OCI-LY3 (cell line): ENCODE data around the gene CHRM1.

ENCODE experiments used
- H2AFZ ChIP-seq: fragments of 200-600, 300-600 bp; shearing (Covaris generic); 2 replicates; pipeline ENCODE4 v1.6.0; 2014; ENCODE audit warnings: antibody characterized with exemption, low read depth, low read length
- H3K27ac ChIP-seq: fragments of 200-600, 300-600 bp; sonication (generic); 2 replicates; pipeline ENCODE4 v1.5.1; 2014; ENCODE audit warnings: mild to moderate bottlenecking, low read length, moderate library complexity, mixed read lengths
- H3K27me3 ChIP-seq: fragments of 200-600, 300-600 bp; sonication (generic); 2 replicates; pipeline ENCODE4 v1.6.1; 2014; ENCODE audit warnings: low read depth, low read length, mixed read lengths
- H3K36me3 ChIP-seq: fragments of 200-600, 300-600 bp; sonication (generic); replicated peaks from 2 replicates; pipeline ENCODE3; 2014; ENCODE audit warnings: low read depth, low read length, mixed read lengths
- H3K4me1 ChIP-seq: fragments of 300-600, 200-600 bp; sonication (generic); 2 replicates; pipeline ENCODE4 v1.6.1; 2014; ENCODE audit warnings: low read length, mixed read lengths
- H3K4me2 ChIP-seq: fragments of 200-600, 300-600 bp; sonication (generic); 2 replicates; pipeline ENCODE4 v1.6.1; 2014; ENCODE audit warnings: low read length, mixed read lengths
- H3K4me3 ChIP-seq: fragments of 300-600, 200-600 bp; sonication (generic); 2 replicates; pipeline ENCODE4 v1.5.1; 2014; ENCODE audit warnings: antibody characterized with exemption, mild to moderate bottlenecking, low read length, moderate library complexity
- H3K79me2 ChIP-seq: fragments of 300-600, 200-600 bp; shearing (Covaris generic); 2 replicates; pipeline ENCODE4 v1.6.1; 2014; ENCODE audit warnings: mild to moderate bottlenecking, low read length, mixed read lengths
- H3K9ac ChIP-seq: fragments of 300-600, 200-600 bp; shearing (Covaris generic); 2 replicates; pipeline ENCODE4 v1.6.0; 2014; ENCODE audit warnings: mild to moderate bottlenecking, low read length, moderate library complexity
- H3K9me3 ChIP-seq: fragments of 200-600, 300-600 bp; shearing (Covaris generic); 2 replicates; pipeline ENCODE4 v1.6.1; 2014; ENCODE audit warnings: low read length, mixed read lengths; ENCODE audit not compliant: insufficient read depth
- H4K20me1 ChIP-seq: fragments of 200-600, 300-600 bp; sonication (generic); 2 replicates; pipeline ENCODE4 v1.6.1; 2016; ENCODE audit warnings: low read length, mixed read lengths; ENCODE audit not compliant: insufficient read depth
- EZH2phosphoT487 ChIP-seq: fragments of 200-600 bp; shearing (Covaris generic); IDR thresholded peaks from 2 replicates; pipeline ENCODE4 v1.6.1; 2018; ENCODE audit warnings: antibody characterized with exemption, mixed run types, low read depth
- TF ChIP-seq, protein P1 (sequence below): fragments of 200-600, 300-600 bp; sonication (generic); IDR thresholded peaks from 2 replicates; pipeline ENCODE4 v1.5.1; 2014; ENCODE audit warnings: antibody characterized with exemption, low read length, low read depth

Gene CHRM1

DNA sequence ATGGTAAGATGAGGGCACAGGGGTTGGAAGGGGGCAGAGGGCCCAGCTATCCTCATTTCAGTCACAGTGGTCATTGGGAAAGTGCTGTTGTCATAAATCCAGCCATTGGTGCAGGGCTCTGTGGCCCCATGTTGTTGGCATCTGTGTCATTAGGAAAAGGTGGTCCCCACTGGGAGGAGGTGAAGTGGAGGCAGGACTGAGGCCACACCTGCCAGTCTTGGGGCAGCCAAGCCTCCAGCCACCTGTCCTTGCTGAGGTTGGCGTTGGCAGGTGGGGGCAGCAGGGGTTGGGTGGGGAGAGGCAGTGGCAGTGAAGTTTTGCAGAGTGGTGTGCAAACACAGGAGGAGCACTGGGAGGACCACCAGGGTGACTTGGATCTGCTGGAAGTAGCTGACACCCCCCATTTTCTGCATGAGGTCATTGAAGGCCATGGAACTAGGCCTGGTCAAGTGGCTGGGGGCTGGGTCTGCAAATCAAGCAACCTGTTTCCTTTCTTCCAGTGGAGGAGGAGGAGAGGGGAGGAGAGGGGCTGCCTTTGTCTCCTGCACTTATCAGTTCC is 38.3 kb upstream of the CHRM1 start:
- no peaks in the 10 kb centered on the region for H4K20me1 ChIP-seq
- no peaks in the 10 kb centered on the region for H3K79me2 ChIP-seq
- H3K4me3 ChIP-seq, result no peak overlapping the region
- H3K27me3 ChIP-seq, result no peaks in the 10 kb centered on the region; the same call in 1 of the 2 replicates
- H3K27ac ChIP-seq, result no peak overlapping the region
- no peak for TF ChIP-seq EZH2phosphoT487
- TF ChIP-seq, protein P1, sequence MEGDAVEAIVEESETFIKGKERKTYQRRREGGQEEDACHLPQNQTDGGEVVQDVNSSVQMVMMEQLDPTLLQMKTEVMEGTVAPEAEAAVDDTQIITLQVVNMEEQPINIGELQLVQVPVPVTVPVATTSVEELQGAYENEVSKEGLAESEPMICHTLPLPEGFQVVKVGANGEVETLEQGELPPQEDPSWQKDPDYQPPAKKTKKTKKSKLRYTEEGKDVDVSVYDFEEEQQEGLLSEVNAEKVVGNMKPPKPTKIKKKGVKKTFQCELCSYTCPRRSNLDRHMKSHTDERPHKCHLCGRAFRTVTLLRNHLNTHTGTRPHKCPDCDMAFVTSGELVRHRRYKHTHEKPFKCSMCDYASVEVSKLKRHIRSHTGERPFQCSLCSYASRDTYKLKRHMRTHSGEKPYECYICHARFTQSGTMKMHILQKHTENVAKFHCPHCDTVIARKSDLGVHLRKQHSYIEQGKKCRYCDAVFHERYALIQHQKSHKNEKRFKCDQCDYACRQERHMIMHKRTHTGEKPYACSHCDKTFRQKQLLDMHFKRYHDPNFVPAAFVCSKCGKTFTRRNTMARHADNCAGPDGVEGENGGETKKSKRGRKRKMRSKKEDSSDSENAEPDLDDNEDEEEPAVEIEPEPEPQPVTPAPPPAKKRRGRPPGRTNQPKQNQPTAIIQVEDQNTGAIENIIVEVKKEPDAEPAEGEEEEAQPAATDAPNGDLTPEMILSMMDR, result no peak
- H3K9ac ChIP-seq, result no peak overlapping the region
- H2AFZ ChIP-seq, result no peak overlapping the region
- no peaks in the 10 kb centered on the region for H3K36me3 ChIP-seq
- H3K4me1 ChIP-seq, result no peaks in the 10 kb centered on the region
- no peaks in the 10 kb centered on the region for H3K9me3 ChIP-seq
- H3K4me2 ChIP-seq, result no peak overlapping the region

DNA sequence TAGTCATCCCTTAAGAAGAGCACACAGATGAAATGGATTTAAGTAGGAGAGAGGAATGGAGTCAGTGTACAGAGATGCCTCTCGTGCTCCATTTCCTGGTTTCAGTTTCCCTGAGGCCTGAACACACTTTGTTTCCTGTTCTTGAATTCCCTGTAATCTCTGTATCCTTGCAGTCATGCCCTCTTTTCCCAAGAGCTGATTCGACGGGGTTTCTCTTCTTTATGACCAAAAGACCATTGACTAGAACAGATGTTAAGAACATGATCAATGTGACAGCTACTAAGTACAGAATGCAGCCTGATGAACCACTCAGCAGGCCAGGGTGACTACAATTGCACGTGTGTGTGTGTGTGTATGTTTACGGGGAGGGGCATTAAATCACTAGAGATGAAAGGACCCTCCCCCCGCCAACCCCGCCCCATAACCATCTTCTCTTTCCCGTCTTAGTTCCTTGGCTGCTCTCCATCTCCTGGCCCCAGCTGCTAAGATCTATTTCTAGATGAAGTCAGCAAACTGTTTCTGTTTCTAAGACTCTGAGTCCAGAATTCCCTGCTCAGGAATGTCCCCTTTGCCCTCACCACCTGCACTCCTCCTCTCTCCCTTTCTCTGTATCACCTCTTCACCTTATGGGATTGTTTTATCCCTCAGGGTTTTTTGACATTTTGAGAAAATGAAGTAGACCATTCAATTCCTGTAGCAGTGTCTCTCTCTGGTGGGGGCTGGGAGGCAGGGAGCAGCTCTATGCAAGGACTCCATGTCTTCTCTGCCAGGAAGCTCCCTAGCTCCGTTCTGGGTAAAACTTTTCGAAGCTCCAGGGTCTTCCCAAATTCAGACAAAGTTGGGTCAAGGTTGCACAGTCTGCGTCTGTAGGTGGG is 37.6 kb upstream of the CHRM1 start:
- Histone ChIP-seq H3K79me2 (no peaks in the 10 kb centered on the region), H2AFZ (no peak overlapping the region), H3K27me3 (no peaks in the 10 kb centered on the region; the same call in 1 of the 2 replicates), H3K27ac (no peak overlapping the region), H3K4me2 (no peak overlapping the region), H3K9ac (no peak overlapping the region), H3K4me1 (no peaks in the 10 kb centered on the region), H3K36me3 (no peaks in the 10 kb centered on the region), H3K9me3 (no peaks in the 10 kb centered on the region), H3K4me3 (no peak overlapping the region), H4K20me1 (no peaks in the 10 kb centered on the region)
- no peak for TF ChIP-seq EZH2phosphoT487

DNA sequence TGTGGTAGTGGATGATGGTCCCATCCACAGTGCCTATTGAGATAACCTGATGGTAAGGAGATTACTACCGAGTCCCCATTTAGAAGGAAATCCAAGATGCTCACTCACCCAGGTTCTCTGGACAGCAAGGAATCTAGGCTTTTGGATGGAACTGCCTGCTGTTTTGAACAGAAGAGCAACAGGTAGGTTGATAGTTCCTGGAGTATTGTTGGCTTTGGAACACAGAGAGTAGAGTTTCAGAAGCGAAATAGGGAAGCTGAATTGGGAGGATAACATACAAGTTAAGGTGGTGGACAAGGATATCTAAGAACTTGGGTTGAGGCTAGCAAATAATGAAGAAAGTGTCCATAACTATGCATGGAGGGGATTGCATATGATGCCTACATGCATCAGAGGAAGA is 36.0 kb upstream of the CHRM1 start:
- Histone ChIP-seq H3K27ac (no peak overlapping the region), H4K20me1 (no peaks in the 10 kb centered on the region), H3K79me2 (no peaks in the 10 kb centered on the region), H3K4me3 (no peak overlapping the region), H3K4me1 (no peaks in the 10 kb centered on the region), H3K9me3 (no peaks in the 10 kb centered on the region), H3K4me2 (no peak overlapping the region), H2AFZ (no peak overlapping the region), H3K9ac (no peak overlapping the region), H3K36me3 (no peaks in the 10 kb centered on the region), H3K27me3 (no peaks in the 10 kb centered on the region; the same call in 1 of the 2 replicates)
- TF ChIP-seq, protein P1, result no peak
- TF ChIP-seq EZH2phosphoT487, result no peak

DNA sequence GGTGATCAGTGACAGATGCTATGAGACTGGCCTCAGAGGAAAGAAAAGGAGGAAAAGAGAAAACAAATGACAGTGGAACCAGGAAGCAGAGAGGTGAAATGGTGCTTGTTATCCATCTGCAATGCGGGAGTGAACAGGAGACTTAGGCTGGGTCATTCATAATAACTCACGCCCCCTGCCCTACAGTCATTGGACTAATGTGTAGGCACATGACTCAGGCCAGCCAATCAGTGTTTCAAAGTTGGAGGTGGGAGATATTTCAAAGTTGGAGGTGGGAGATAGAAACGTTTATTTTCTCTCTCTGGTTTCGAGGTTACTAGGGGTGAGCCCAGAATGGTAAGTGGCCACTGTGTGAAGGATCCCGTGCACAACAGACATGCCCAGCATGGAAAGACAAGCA is 33.3 kb upstream of the CHRM1 start:
- Histone ChIP-seq H2AFZ (no peak overlapping the region), H3K9ac (no peak overlapping the region), H3K36me3 (no peaks in the 10 kb centered on the region), H3K4me3 (no peak overlapping the region), H3K27me3 (no peaks in the 10 kb centered on the region; the same call in 1 of the 2 replicates), H3K27ac (no peak overlapping the region), H3K79me2 (no peaks in the 10 kb centered on the region), H3K4me1 (no peaks in the 10 kb centered on the region), H3K9me3 (no peaks in the 10 kb centered on the region), H3K4me2 (no peak overlapping the region), H4K20me1 (no peaks in the 10 kb centered on the region)
- TF ChIP-seq, protein P1, result no peak
- no peak for TF ChIP-seq EZH2phosphoT487
